ENCODE data around the gene TBC1D16. TPM values are rescaled to one million over a fixed set of nuclear protein-coding genes. Genes with fewer than 3 reads are reported as not detected.

Gene TBC1D16
- total and polyA plus RNA-seq, 2 experiments from 2014 or later, result 13.0 to 30.3 TPM

- Histone ChIP-seq H3K27me3 (peaks cover 35% of the 10 kb centered on the region), H3K4me1 (ENCODE audit: low read depth) (no peaks in the 10 kb centered on the region), H3K4me3 (no peak overlapping the region), H3K27ac (no peak overlapping the region), H3K9me3 (ENCODE audit: low read depth) (no peaks in the 10 kb centered on the region), H3K36me3 (no peaks in the 10 kb centered on the region)
- TF ChIP-seq, protein P1, sequence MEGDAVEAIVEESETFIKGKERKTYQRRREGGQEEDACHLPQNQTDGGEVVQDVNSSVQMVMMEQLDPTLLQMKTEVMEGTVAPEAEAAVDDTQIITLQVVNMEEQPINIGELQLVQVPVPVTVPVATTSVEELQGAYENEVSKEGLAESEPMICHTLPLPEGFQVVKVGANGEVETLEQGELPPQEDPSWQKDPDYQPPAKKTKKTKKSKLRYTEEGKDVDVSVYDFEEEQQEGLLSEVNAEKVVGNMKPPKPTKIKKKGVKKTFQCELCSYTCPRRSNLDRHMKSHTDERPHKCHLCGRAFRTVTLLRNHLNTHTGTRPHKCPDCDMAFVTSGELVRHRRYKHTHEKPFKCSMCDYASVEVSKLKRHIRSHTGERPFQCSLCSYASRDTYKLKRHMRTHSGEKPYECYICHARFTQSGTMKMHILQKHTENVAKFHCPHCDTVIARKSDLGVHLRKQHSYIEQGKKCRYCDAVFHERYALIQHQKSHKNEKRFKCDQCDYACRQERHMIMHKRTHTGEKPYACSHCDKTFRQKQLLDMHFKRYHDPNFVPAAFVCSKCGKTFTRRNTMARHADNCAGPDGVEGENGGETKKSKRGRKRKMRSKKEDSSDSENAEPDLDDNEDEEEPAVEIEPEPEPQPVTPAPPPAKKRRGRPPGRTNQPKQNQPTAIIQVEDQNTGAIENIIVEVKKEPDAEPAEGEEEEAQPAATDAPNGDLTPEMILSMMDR (IDR thresholded peaks at IDR 0.05; ENCODE audit: low read depth, low read length), result no peak
- DNase-seq (ENCODE audit: low read depth in 1 of 2, low spot score in 1 of 2), result no peak
Measured at GRCh38 chr17:79931817-79932309, 103.8 kb downstream of the TBC1D16 start.

GRCh38 chr17:79930877-79931816, 104.5 kb downstream of the TBC1D16 start:
- Histone ChIP-seq H3K4me3 (no peak overlapping the region), H3K27ac (no peak overlapping the region), H3K9me3 (ENCODE audit: low read depth) (no peaks in the 10 kb centered on the region), H3K4me1 (ENCODE audit: low read depth) (no peaks in the 10 kb centered on the region), H3K36me3 (no peaks in the 10 kb centered on the region), H3K27me3 (peaks cover 35% of the 10 kb centered on the region)
- DNase-seq (ENCODE audit: low read depth in 1 of 2, low spot score in 1 of 2), result peak in 1 of 2 donors; percentile 40
- TF ChIP-seq, protein P1 (IDR thresholded peaks at IDR 0.05; ENCODE audit: low read depth, low read length), result no peak

DNA sequence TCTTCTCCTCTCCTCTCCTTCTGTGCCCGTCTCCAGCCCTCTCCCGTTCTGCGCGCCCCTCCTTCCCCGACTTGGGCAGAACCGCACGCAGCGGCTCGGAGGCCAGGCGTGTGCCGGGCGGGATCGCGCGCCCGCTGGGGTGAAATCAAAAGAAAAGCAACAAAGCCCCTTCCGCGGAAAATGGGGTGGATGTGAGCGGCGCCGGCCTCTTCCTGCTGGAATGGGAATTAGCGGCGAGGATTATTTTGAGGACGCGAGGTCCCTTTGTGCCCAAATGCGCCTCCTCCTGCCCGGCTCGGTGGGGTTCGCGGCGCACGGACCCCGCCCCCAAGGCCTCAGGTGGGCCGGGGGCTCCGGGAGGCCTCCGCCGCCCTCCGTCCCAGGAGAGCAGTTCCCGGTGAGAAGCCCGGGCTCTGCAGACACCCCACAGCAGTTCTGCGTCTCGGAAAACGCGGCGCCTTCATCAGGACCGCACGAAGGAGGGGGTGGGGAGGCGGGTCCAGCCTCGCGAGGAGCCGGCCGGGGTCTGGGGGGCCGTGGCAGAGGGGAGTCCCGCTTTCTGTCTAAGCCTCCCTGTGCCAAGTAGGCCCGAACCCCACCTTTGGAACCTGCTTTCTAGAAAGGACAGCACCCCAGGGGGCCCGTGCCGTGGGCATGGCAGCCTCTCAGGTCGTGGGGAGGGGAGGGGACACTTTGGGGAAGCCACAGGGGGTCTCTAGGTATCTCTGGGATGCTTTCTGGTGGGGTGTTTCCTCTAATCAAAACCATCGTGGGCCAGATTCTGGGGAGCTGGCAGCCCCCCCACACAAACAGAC, 105.4 kb downstream of the TBC1D16 start:
- Histone ChIP-seq H3K9me3 (ENCODE audit: low read depth) (no peaks in the 10 kb centered on the region), H3K27me3 (peaks cover 35% of the 10 kb centered on the region), H3K27ac (no peak overlapping the region), H3K4me3 (peak overlapping the region; percentile 28), H3K4me1 (ENCODE audit: low read depth) (no peaks in the 10 kb centered on the region), H3K36me3 (no peaks in the 10 kb centered on the region)
- peak in 1 of 2 donors; percentile 19 for DNase-seq (ENCODE audit: low read depth in 1 of 2, low spot score in 1 of 2)
- TF ChIP-seq, protein P1 (IDR thresholded peaks at IDR 0.05; ENCODE audit: low read depth, low read length), result no peak

- Histone ChIP-seq H3K4me3 (peak overlapping the region; percentile 28), H3K27me3 (peaks cover 35% of the 10 kb centered on the region)
Measured at GRCh38 chr17:79929257-79930061, 106.2 kb downstream of the TBC1D16 start.

More at GRCh38 chr17:79929257-79930061, 106.2 kb downstream of the TBC1D16 start:
- DNase-seq (ENCODE audit: low read depth in 1 of 2, low spot score in 1 of 2), result no peak
- Histone ChIP-seq H3K9me3 (ENCODE audit: low read depth) (no peaks in the 10 kb centered on the region), H3K27ac (no peak overlapping the region), H3K4me1 (ENCODE audit: low read depth) (no peaks in the 10 kb centered on the region), H3K36me3 (no peaks in the 10 kb centered on the region)
- TF ChIP-seq, protein P1 (IDR thresholded peaks at IDR 0.05; ENCODE audit: low read depth, low read length), result no peak

Measured in cardiac muscle cell (in vitro differentiated cells and primary cell).